IMR-90 (cell line): ENCODE data around the gene SORCS1.

Experiments
- BHLHE40 ChIP-seq: fragments of 150-350 bp; IDR thresholded peaks from 2 replicates; pipeline ENCODE4 v1.6.1; 2016; ENCODE audit warnings: mild to moderate bottlenecking, low read depth, low read length
- CEBPB ChIP-seq: IDR thresholded peaks from 2 replicates; pipeline ENCODE4 v1.6.1; 2012; ENCODE audit warnings: low read depth, low read length, improper control_type of control experiment
- CHD1 ChIP-seq: IDR thresholded peaks from 2 replicates; pipeline ENCODE4 v1.6.1; 2012; ENCODE audit warnings: low read depth, low read length, improper control_type of control experiment
- CTCF ChIP-seq: conservative IDR thresholded peaks from 2 replicates; pipeline ENCODE4 v1.5.1; 2012; ENCODE audit warnings: mild to moderate bottlenecking, low read depth, low read length, improper control_type of control experiment
- FOS ChIP-seq: fragments of 150-350 bp; IDR thresholded peaks from 2 replicates; pipeline ENCODE4 v1.6.1; 2016; ENCODE audit warnings: low read depth, low read length
- MAFK ChIP-seq: IDR thresholded peaks from 2 replicates; pipeline ENCODE4 v1.6.1; 2012; ENCODE audit warnings: low read depth, low read length, improper control_type of control experiment
- MXI1 ChIP-seq: IDR thresholded peaks from 2 replicates; pipeline ENCODE4 v1.6.1; 2012; ENCODE audit warnings: low read depth, mild to moderate bottlenecking, low read length, moderate library complexity, borderline replicate concordance
- NFE2L2 ChIP-seq: fragments of 150-350 bp; IDR thresholded peaks from 2 replicates; pipeline ENCODE4 v1.6.1; 2016; ENCODE audit warnings: low read depth, mild to moderate bottlenecking, low read length
- POLR2A ChIP-seq: IDR thresholded peaks from 2 replicates; pipeline ENCODE4 v1.6.1; 2012; ENCODE audit warnings: mild to moderate bottlenecking, low read depth, low read length
- RAD21 ChIP-seq: IDR thresholded peaks from 2 replicates; pipeline ENCODE4 v1.6.1; 2012; ENCODE audit warnings: low read length, improper control_type of control experiment
- RFX5 ChIP-seq: IDR thresholded peaks from 2 replicates; pipeline ENCODE4 v1.8.0; 2012; ENCODE audit warnings: low read depth, mild to moderate bottlenecking, low read length, moderate library complexity
- TF ChIP-seq, protein P1 (sequence below): fragments of 150-350 bp; IDR thresholded peaks from 2 replicates; pipeline ENCODE4 v1.6.1; 2016; ENCODE audit warnings: low read depth, mild to moderate bottlenecking, low read length, moderate library complexity, borderline replicate concordance

- no peak for TF ChIP-seq POLR2A
- TF ChIP-seq MXI1: no peak
- no peak for TF ChIP-seq CHD1
- TF ChIP-seq CTCF: no peak
- no peak for TF ChIP-seq CEBPB
- TF ChIP-seq, protein P1, sequence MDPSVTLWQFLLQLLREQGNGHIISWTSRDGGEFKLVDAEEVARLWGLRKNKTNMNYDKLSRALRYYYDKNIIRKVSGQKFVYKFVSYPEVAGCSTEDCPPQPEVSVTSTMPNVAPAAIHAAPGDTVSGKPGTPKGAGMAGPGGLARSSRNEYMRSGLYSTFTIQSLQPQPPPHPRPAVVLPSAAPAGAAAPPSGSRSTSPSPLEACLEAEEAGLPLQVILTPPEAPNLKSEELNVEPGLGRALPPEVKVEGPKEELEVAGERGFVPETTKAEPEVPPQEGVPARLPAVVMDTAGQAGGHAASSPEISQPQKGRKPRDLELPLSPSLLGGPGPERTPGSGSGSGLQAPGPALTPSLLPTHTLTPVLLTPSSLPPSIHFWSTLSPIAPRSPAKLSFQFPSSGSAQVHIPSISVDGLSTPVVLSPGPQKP: no peak
- no peak for TF ChIP-seq RAD21
- TF ChIP-seq RFX5: no peak
- no peak for TF ChIP-seq NFE2L2
- TF ChIP-seq MAFK: no peak
- TF ChIP-seq FOS: no peak
- TF ChIP-seq BHLHE40: no peak
Measured at GRCh38 chr10:107011105-107011504, 153.4 kb downstream of the SORCS1 start.
